GM12891 (cell line): ENCODE data around the gene HIC2.
"Not testable (repeated sequence)": the region's sequence is repeated elsewhere in the genome, so short reads cannot be mapped to it uniquely, and the experiment has no call there.

Source experiments
- DNase-seq: peaks from one replicate; pipeline ENCODE4 v3.0.0; 2011; ENCODE audit warnings: low spot score; ENCODE audit not compliant: insufficient read length
- FAIRE-seq: peaks from 2 replicates; lab custom pipeline; 2011; peaks lifted over from hg19 to GRCh38; lab: Jason Lieb, UNC
- PAX5 ChIP-seq: IDR thresholded peaks from 2 replicates; pipeline ENCODE4 v1.6.1; 2011; ENCODE audit warnings: low read length, moderate library complexity, mild to moderate bottlenecking; ENCODE audit not compliant: insufficient read depth, severe bottlenecking
- POLR2A ChIP-seq: IDR thresholded peaks from 2 replicates; pipeline ENCODE4 v1.6.1; 2011; ENCODE audit warnings: low read depth, low read length, control low read depth
- POLR2AphosphoS5 ChIP-seq: IDR thresholded peaks from 2 replicates; pipeline ENCODE4 v1.6.1; 2011; ENCODE audit warnings: low read depth, low read length, control low read depth
- POU2F2 ChIP-seq: IDR thresholded peaks from 2 replicates; pipeline ENCODE4 v1.6.1; 2011; ENCODE audit warnings: low read depth, mild to moderate bottlenecking, control low read depth, low read length, moderate library complexity
- SPI1 ChIP-seq: IDR thresholded peaks from 2 replicates; pipeline ENCODE4 v1.6.1; 2011; ENCODE audit warnings: low read depth, low read length, control low read depth
- TAF1 ChIP-seq: IDR thresholded peaks from 2 replicates; pipeline ENCODE4 v1.6.1; 2011; ENCODE audit warnings: low read depth, low read length, control low read depth

HIC2 gene

GRCh38 chr22:21450858-21451353 lies 33.7 kb downstream of the HIC2 start:
- DNase-seq (no peak), FAIRE-seq (no peak)
- TF ChIP-seq SPI1 (no peak), POLR2AphosphoS5 (no peak), PAX5 (no peak), TAF1 (no peak)

- FAIRE-seq, result no peak
- TF ChIP-seq SPI1, result no peak
Measured at GRCh38 chr22:21451545-21452520, 34.7 kb downstream of the HIC2 start.

GRCh38 chr22:21452666-21453065 lies 35.5 kb downstream of the HIC2 start:
- not testable (repeated sequence) for FAIRE-seq, DNase-seq

More at GRCh38 chr22:21451545-21452520, 34.7 kb downstream of the HIC2 start:
- DNase-seq, result no peak

DNA sequence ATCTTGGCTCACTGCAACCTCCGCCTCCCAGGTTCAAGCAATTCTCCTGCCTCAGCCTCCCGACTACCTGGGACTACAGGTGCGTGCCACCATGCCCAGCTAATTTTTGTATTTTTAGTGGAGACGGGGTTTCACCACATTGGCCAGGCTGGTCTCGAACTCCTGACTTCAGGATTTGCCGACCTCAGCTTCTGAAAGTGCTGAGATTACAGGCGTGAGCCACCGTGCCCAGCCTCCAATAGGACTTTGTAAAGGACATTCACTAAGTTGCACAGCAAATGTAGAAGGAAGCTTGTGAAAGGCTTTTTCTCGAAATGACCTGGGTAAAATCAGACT lies 37.8 kb downstream of the HIC2 start:
- not testable (repeated sequence) for DNase-seq, FAIRE-seq

DNA sequence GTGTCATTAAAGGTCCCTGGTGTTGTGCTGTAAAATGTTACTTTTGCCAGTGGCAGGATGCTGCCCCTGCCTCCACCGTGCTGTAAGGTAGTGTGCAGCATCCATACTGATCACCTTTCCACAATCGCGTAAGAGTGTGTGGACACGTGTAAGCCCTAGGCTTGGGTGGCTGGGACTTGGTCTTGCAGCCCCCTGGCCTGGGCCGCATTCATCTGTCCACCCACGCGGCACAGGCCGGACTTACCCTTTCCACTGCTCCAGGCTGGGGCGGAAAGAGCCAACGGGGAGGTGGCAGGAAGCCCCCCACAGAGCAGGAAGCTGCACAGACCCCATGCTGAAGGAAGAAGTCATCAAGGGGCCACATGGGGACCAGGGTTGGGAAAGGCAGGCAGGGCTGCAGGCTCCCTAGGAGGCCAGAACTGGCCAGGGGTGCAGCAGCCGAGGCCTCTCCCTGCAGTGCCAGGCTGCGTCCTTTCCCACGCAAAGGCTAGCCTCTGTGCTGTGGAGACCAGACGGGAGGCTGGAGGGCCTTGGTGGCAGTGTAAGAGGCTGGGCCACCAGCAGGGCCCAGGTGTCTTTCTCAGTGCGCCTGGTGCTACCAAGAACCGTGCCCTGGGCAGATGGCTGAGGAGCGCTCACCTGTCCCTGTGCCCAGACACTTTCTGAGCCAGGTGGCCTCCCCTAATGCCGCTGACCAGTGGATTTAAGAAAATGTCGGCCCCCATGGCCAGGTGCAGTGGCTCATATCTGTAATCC lies 38.3 kb downstream of the HIC2 start:
- DNase-seq (no peak), FAIRE-seq (no peak)
- TF ChIP-seq TAF1, result no peak
- no peak for TF ChIP-seq POLR2A
- no peak for TF ChIP-seq POLR2AphosphoS5
- TF ChIP-seq PAX5, result no peak
- no peak for TF ChIP-seq SPI1
- TF ChIP-seq POU2F2, result no peak

DNA sequence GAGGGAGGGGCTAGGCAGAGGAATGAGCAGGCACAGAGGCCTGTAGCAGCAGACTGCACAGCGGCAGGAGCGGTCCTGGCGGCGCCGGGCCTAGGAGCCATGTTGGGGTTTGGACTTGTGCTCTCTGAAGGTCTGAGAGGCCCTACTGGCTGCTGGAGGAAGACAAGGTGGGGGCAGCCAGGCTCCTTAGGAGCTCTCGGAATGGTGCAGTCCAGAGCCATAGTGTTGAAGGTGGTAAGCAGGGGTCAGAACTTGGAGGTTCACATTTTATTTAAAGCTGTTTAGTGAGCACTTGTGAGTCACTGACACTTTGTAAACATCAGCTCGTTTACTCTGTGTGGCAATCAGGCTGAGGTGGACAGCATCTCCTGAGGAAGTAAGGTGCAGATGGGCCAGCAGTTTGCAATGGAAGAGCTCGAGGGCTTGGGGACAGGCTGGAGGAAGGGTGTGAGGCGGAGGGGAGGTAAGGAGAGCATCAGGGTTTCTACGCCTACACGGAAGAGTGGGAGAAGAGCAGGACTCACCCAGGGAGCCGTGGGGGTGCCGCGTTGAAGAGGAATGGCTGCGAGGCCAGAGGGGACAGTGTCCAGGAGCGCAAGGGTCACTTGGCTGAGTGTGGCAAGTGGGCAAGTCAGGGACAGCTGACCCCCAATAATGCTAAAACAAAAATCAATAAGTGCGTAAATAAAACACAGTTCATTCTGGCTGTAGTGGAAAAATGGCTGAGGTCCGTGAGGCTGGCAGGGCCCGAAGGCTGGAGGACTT lies 40.0 kb downstream of the HIC2 start:
- FAIRE-seq (no peak), DNase-seq (no peak)
- TF ChIP-seq PAX5, result no peak
- no peak for TF ChIP-seq POU2F2
- no peak for TF ChIP-seq POLR2A

- not testable (repeated sequence) for FAIRE-seq, DNase-seq
Measured at GRCh38 chr22:21462672-21463071, 45.5 kb downstream of the HIC2 start.

GRCh38 chr22:21467337-21468193 lies 50.4 kb downstream of the HIC2 start, which contains the start of gene TMEM191C:
TMEM191C (plus strand) TSS chr22:21467387; CDS start chr22:21467460, 73 bp downstream.
- FAIRE-seq, DNase-seq: not testable (repeated sequence)

DNA sequence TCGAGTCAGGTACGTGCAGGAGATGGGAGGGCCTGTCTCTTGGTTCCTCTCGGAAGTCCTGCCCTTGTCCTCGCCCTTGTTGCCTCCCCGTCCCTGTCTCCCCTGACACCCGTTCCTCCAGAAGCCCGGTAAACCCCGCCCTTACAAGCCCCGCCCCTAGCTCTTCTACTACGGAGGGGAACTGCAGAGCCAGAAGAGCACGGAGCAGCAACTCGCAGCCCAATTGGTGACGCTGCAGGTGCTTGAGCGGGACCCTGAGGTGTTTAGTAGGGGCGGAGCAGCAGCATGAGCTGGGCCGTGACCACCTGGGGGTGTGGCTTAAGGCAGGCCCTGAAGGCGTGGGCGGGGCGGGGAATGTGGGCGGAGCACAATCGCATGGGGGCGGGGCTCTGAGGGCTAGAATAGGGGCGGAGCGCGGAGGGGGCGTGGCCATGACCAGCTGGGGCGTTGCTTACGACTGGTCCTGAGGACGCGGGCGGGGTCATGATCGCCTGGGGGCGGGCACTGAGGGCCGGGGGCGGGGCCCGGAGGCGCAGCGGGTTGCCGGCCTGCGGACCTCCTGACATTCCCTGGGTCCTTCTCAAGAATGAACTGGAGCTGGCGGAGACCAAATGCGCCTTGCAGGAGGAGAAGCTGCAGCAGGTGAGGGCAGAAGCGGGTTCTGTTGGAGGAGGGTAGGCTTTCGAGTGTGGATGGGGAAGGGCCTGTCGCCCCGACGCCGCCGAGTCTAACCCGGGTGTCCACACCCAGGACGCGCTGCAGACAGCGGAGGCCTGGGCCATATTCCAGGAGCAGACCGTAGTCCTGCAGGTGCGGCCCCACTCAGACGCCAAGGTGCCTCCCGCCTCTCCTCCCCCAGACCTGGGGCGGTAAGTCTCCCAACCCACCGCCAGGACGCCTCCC lies 51.3 kb downstream of the HIC2 start:
- FAIRE-seq, DNase-seq: not testable (repeated sequence)

DNA sequence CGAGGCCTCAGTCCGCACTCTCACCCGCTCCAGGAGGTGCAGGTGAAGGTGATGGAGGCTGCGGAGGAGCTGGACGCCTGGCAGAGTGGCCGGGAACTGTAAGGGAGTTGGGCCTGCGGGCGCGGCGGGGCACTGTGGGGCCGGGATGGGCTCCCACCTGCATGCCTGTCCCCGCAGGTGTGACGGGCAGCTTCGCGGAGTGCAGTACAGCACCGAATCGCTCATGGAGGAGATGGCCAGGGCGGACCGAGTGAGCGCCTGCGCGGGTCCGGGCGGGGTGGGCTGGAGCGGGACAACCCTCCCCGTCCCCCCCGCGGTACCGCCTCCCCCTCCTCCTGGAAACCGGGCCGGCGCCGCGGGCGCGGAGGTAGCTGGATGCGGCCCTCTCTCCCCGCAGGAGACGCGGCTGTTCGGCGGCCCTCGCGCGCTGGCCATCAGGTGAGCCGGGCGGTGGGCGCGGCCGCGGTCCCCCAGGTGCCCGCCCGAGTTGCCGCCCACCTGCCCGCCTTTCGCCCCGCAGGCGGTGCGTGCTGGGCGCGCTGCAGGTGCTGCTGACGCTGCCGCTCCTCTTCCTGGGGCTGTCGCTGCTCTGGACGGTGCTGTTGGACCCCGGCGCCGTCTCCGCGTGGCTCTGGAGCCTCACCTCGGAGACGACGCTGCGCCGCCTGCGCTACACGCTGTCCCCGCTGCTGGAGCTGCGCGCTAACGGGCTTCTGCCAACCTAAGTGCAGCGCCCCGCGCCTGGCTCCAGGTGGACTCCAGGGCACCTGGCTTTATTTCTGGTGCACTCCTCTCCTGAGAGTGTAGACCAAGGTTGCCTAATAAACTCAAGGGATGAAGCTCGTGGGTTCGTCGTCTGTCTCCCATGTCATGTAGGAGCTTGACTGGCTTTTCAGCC lies 52.2 kb downstream of the HIC2 start:
- not testable (repeated sequence) for DNase-seq, FAIRE-seq

- DNase-seq, FAIRE-seq: not testable (repeated sequence)
Measured at GRCh38 chr22:21472984-21473383, 55.8 kb downstream of the HIC2 start.

- FAIRE-seq, DNase-seq: not testable (repeated sequence)
Measured at GRCh38 chr22:21473664-21474063, 56.5 kb downstream of the HIC2 start.

DNA sequence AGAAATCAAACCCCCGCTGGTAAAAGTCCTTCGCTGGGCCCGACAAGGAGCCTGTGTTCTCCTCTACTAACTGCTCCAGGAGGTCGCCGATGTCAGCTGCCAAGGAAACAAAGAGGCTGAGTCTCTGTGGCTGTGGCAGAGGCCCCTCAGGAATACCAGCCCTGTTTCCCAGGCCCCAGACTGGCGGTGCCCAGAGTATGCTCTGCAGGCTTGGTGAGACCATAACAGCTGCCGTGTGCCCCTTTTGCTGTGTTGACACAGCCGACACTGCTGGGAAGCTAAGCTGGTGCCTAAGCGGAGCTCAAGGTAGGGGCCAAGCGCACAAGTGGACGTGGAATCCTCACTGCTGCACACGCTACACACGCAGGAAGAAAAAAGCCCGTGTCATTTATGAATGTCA lies 66.9 kb downstream of the HIC2 start:
- DNase-seq, FAIRE-seq: not testable (repeated sequence)

- FAIRE-seq, DNase-seq: not testable (repeated sequence)
Measured at GRCh38 chr22:21487723-21488122, 70.6 kb downstream of the HIC2 start.
